Pancreas (tissue), 10 donors: ENCODE data around the gene LPAR4. TPM values are rescaled to one million over a fixed set of nuclear protein-coding genes. Genes with fewer than 3 reads are reported as not detected.

Experiments
- ATAC-seq, 4 donors: fragments of 200-7000 bp; cut with Tn5 transposase; one replicate each; pipeline versions ENCODE4 v1.8.0 to v1.9.1; 2020; ENCODE audit warnings: mild to moderate bottlenecking in 4 of 4, moderate library complexity in 4 of 4
- DNase-seq, 6 donors: peaks; one replicate each; pipeline ENCODE4 v3.0.0-alpha.2; 2020
- FAIRE-seq: peaks from 2 replicates; lab custom pipeline; 2012; peaks lifted over from hg19 to GRCh38; lab: Jason Lieb, UNC
- H3K27ac ChIP-seq, 4 donors: fragments of 200-600 bp; sonication (generic); 1 replicate in 3 of 4; 2 replicates in 1 of 4; pipeline versions ENCODE4 v1.5.0 to v1.8.0; 2020
- H3K27me3 ChIP-seq, 4 donors: fragments of 200-600 bp; one replicate each; pipeline ENCODE4 v1.8.0; 2021
- H3K36me3 ChIP-seq, 3 donors: fragments of 200-600 bp; sonication (generic) in 1 of 3; one replicate each; pipeline versions ENCODE4 v1.5.0 to v1.8.0; 2020 to 2021
- H3K4me1 ChIP-seq, 3 donors: fragments of 200-600 bp; one replicate each; pipeline ENCODE4 v1.8.0; 2021
- H3K4me3 ChIP-seq, 4 donors: fragments of 200-600 bp; sonication (generic) in 2 of 4; one replicate each; pipeline versions ENCODE4 v1.5.0 to v1.8.0; 2020 to 2021
- H3K9me3 ChIP-seq, 4 donors: fragments of 200-600 bp; one replicate each; pipeline ENCODE4 v1.8.0; 2021
- WGBS, 2 donors: extraction: QIAGEN DNeasy Blood & Tissue Kit; methylation state at CpG; one replicate each; pipeline ENCODE4 v1.1.7; 2013; 5-methylcytosine and 5-hydroxymethylcytosine counted together
- intact Hi-C, 3 donors: fragments of 100-400 bp; cut with DNase I; formaldehyde crosslinking; loops; one replicate each; pipeline versions ENCODE4 v1.11.1 to v1.14.2; 2022
- polyA plus RNA-seq, 2 donors: library from polyadenylated mRNA; stranded (reverse); fragments of 200-250 nt; gene quantifications; one replicate each; pipeline ENCODE4 v1.2.3, GENCODE V29; 2013
- total RNA-seq, 6 donors: library from RNA; stranded (reverse); fragmentation: NEBNext Ultra II Directional in 4 of 6; extraction: Animal tissue kit (Norgen Biotek cat#: 25700) in 4 of 6; gene quantifications; one replicate each; pipeline versions ENCODE4 v1.2.1 to v1.2.4, GENCODE V29; 2021 to 2023
- TF ChIP-seq, protein P1 (sequence below), 4 donors: fragments of 200-600 bp; sonication (generic) in 3 of 4; IDR thresholded peaks; one replicate each; pipeline versions ENCODE4 v1.5.0 to v1.8.0; 2021; ENCODE audit warnings: antibody characterized with exemption in 4 of 4
- donor health status: healthy with polysubstance abuse.
- donor health status: DM: no; HTN: no; CAD: no; lungs with moderate emphysema.
- donor health status: DM: no; HTN: no; CAD: no.
- donor health status: control.
- donor health status: control.
- donor health status: Bipolar disorder and iron deficiency.
- donor health status: DM: yes; HTN: yes; CAD: no.
- donor health status: DM: no; HTN: no; CAD: no.
- donor health status: DM: no; HTN: no; CAD: no.
- donor health status: DM: yes; HTN: yes; CAD: no.

LPAR4 gene
- total and polyA plus RNA-seq, 8 donors = 0.09 to 0.35 (median 0.22) TPM; not detected in 4

DNA sequence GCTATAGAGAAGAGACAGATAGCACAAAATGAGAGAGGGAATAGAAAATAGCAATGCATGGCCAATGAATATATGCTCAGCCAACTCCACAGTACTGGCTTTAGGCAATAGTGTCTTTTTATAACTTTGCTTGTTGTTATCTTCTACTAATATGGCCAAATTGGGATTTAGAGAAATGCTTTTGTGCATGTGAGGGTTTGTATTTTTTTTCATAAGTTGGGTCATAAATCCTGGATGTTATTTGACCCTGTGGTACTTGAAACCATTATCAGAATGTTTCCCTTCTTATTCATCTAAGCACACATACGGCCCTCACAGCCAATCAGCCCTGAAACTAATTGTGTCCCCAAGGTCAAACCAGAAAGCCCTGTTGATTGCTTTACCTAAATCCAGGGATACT lies 35.2 kb upstream of the LPAR4 start:
- no peak overlapping the region for H3K4me3 ChIP-seq
- H3K36me3 ChIP-seq = no peaks in the 10 kb centered on the region
- no peaks in the 10 kb centered on the region for H3K4me1 ChIP-seq
- FAIRE-seq (no peak), ATAC-seq (no peak), DNase-seq (no peak)
- no peaks in the 10 kb centered on the region for H3K9me3 ChIP-seq
- peaks cover 0 to 10% (median 4%) of the 10 kb centered on the region in 4 donors for H3K27me3 ChIP-seq
- 43 to 49% methylated on average over 1 of the region's 1 CpG for WGBS, 2 donors
- no peak overlapping the region for H3K27ac ChIP-seq
- TF ChIP-seq, protein P1, sequence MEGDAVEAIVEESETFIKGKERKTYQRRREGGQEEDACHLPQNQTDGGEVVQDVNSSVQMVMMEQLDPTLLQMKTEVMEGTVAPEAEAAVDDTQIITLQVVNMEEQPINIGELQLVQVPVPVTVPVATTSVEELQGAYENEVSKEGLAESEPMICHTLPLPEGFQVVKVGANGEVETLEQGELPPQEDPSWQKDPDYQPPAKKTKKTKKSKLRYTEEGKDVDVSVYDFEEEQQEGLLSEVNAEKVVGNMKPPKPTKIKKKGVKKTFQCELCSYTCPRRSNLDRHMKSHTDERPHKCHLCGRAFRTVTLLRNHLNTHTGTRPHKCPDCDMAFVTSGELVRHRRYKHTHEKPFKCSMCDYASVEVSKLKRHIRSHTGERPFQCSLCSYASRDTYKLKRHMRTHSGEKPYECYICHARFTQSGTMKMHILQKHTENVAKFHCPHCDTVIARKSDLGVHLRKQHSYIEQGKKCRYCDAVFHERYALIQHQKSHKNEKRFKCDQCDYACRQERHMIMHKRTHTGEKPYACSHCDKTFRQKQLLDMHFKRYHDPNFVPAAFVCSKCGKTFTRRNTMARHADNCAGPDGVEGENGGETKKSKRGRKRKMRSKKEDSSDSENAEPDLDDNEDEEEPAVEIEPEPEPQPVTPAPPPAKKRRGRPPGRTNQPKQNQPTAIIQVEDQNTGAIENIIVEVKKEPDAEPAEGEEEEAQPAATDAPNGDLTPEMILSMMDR (IDR thresholded peaks at IDR 0.05) = no peak
- intact Hi-C loops = no loop called here

DNA sequence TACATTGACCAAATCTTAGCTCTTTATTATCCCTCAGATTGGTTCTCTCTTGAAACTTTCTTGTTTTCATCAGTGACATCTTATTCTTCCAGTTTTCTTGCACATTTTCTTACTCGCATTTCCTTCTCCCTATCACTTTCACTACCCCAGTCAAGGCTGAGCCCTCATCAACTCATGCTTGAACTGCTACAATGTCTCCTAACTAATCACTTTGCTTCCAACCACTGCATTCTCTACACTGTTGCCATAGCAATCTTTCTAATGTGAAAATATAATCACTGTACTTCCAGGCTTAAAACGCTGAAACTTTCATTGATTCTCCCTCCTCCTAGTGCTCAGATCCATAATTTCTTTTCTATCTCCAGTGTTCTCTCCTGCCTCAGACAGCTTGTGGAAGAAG lies 22.2 kb upstream of the LPAR4 start:
- Histone ChIP-seq H3K4me3 (no peak overlapping the region), H3K27me3 (no peaks in the 10 kb centered on the region), H3K9me3 (no peaks in the 10 kb centered on the region), H3K4me1 (no peaks in the 10 kb centered on the region), H3K36me3 (no peaks in the 10 kb centered on the region), H3K27ac (no peak overlapping the region)
- FAIRE-seq (no peak), DNase-seq (no peak), ATAC-seq (no peak)
- TF ChIP-seq, protein P1 (IDR thresholded peaks at IDR 0.05) = no peak
- intact Hi-C loops = no loop called here
- 35 to 46% methylated on average over 2 of the region's 2 CpGs for WGBS, 2 donors

DNA sequence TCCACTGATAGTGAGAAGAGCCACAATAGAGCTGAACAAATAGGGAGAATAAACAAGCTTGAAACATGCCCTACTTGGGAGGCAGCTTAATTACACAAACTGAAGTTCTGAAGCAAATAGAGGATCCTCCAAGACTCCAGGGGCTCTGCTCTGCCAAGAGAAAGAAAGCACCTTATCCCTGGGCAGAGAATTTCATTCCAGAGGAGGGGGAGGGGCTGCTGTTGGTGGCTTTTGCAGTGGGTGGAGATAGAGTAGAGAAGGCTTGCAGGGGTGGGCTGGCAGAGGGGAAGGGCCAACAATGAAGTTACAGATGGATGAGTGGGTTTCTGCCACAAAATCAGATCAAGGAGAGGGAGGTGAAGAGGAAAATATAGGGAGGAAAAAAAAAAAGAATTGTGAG lies 1.0 kb upstream of the LPAR4 start:
- H3K9me3 ChIP-seq = no peaks in the 10 kb centered on the region
- TF ChIP-seq, protein P1 (IDR thresholded peaks at IDR 0.05) = no peak
- FAIRE-seq = no peak
- no peak for ATAC-seq
- no peak overlapping the region for H3K4me3 ChIP-seq
- H3K36me3 ChIP-seq = no peaks in the 10 kb centered on the region
- peaks cover 0 to 35% (median 3%) of the 10 kb centered on the region in 4 donors for H3K27me3 ChIP-seq
- no peak for DNase-seq
- H3K4me1 ChIP-seq = no peaks in the 10 kb centered on the region
- H3K27ac ChIP-seq = no peak overlapping the region
- intact Hi-C loops = no loop called here

DNA sequence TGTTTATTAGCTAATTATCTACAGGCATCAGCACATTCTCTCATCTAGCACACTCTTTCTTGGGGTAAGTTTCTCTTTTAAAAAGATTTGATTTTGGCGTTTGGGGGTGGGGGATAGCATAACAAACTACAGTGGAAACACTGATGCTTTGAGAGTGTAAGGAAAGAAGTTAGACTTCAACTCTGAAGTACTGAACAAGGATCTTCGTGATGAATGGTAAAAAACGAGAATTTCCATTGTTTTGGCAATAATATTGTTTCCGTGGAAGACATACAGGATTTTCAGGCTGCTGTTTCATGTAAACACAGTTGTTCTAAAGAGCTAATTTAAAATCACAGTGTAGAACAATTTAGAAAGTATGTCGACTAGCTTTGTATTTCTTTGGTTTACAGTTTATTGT lies 451 bp downstream of the LPAR4 start:
- H3K27ac ChIP-seq = no peak overlapping the region
- no peaks in the 10 kb centered on the region for H3K9me3 ChIP-seq
- H3K4me1 ChIP-seq = no peaks in the 10 kb centered on the region
- H3K36me3 ChIP-seq = no peaks in the 10 kb centered on the region
- no peak for FAIRE-seq
- TF ChIP-seq, protein P1 (IDR thresholded peaks at IDR 0.05) = no peak
- peaks cover 0 to 35% (median 3%) of the 10 kb centered on the region in 4 donors for H3K27me3 ChIP-seq
- H3K4me3 ChIP-seq = no peak overlapping the region
- intact Hi-C loops = no loop called here
- 9 to 11% methylated on average over 5 of the region's 5 CpGs for WGBS, 2 donors
- no peak for ATAC-seq
- no peak for DNase-seq

DNA sequence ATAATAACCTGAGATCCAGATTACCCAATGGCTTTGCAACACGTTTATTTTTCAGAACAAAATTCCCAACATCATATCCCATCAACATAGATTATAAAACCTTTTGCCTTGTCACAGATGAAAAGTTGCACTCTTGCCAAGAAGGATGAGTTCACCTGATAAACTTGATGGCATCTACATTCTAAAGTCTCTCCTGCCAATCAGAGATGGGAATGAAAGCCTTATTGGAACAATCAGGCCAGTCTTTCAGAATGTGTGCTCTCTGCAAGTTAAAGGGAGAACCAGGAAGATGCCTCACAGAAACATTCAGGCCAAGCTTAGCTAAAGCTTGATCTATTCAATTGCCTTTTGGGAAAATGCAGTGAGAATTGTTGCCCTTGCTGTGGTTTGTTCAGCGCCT lies 1.3 kb downstream of the LPAR4 start:
- no peak for ATAC-seq
- no peaks in the 10 kb centered on the region for H3K4me1 ChIP-seq
- TF ChIP-seq, protein P1 (IDR thresholded peaks at IDR 0.05) = no peak
- no peak overlapping the region for H3K4me3 ChIP-seq
- intact Hi-C loops = no loop called here
- no peak overlapping the region for H3K27ac ChIP-seq
- WGBS, 2 donors = 20 to 35% methylated on average over 2 of the region's 2 CpGs
- no peak for FAIRE-seq
- peaks cover 0 to 35% (median 3%) of the 10 kb centered on the region in 4 donors for H3K27me3 ChIP-seq
- no peaks in the 10 kb centered on the region for H3K9me3 ChIP-seq
- no peaks in the 10 kb centered on the region for H3K36me3 ChIP-seq
- no peak for DNase-seq
